ENCODE data around the gene TOPORS.

TOPORS gene

GRCh38 chr9:32572900-32573523 lies 20.6 kb upstream of the TOPORS start, which contains the start of gene NDUFB6:
NDUFB6 (minus strand) TSS chr9:32573159; CDS start chr9:32573060, 99 bp downstream.
- peaks cover 19% of the 10 kb centered on the region for H3K27me3 Mint-ChIP-seq (ENCODE audit: low read depth, poor library complexity)
- H3K36me3 Mint-ChIP-seq (ENCODE audit: low read depth): peaks cover 16% of the 10 kb centered on the region
- H3K27ac Mint-ChIP-seq: peak within 1 kb of the TSS; percentile 100
- H3K4me1 Mint-ChIP-seq: peaks cover 19% of the 10 kb centered on the region
- DNase-seq: peak; percentile 93
- H3K9me3 Mint-ChIP-seq: no peaks in the 10 kb centered on the region
- H3K4me3 Mint-ChIP-seq: peak within 1 kb of the TSS; percentile 100
- TF ChIP-seq CTCF (IDR thresholded peaks at IDR 0.05): no peak

GRCh38 chr9:32571969-32572899 lies 19.8 kb upstream of the TOPORS start:
- H3K9me3 Mint-ChIP-seq: no peaks in the 10 kb centered on the region
- DNase-seq: peak; percentile 59

GRCh38 chr9:32570262-32570661 lies 17.9 kb upstream of the TOPORS start:
- peaks cover 2% of the 10 kb centered on the region for H3K27me3 Mint-ChIP-seq (ENCODE audit: low read depth, poor library complexity)
- no peak for TF ChIP-seq CTCF (IDR thresholded peaks at IDR 0.05)
- H3K27ac Mint-ChIP-seq: no peak overlapping the region
- H3K36me3 Mint-ChIP-seq (ENCODE audit: low read depth): peaks cover 35% of the 10 kb centered on the region
- no peak for DNase-seq
- peaks cover 19% of the 10 kb centered on the region for H3K4me1 Mint-ChIP-seq
- H3K9me3 Mint-ChIP-seq: no peaks in the 10 kb centered on the region
- H3K4me3 Mint-ChIP-seq: no peak overlapping the region

More at GRCh38 chr9:32571969-32572899, 19.8 kb upstream of the TOPORS start:
- peak overlapping the region; percentile 100 for H3K4me3 Mint-ChIP-seq
- peaks cover 13% of the 10 kb centered on the region for H3K27me3 Mint-ChIP-seq (ENCODE audit: low read depth, poor library complexity)
- TF ChIP-seq CTCF (IDR thresholded peaks at IDR 0.05): peak; percentile 68
- peaks cover 19% of the 10 kb centered on the region for H3K4me1 Mint-ChIP-seq
- peak overlapping the region; percentile 100 for H3K27ac Mint-ChIP-seq
- H3K36me3 Mint-ChIP-seq (ENCODE audit: low read depth): peaks cover 24% of the 10 kb centered on the region

GRCh38 chr9:32566770-32567169 lies 14.4 kb upstream of the TOPORS start:
- no peak overlapping the region for H3K27ac Mint-ChIP-seq
- DNase-seq: no peak
- no peak for TF ChIP-seq CTCF (IDR thresholded peaks at IDR 0.05)
- H3K27me3 Mint-ChIP-seq (ENCODE audit: low read depth, poor library complexity): no peaks in the 10 kb centered on the region
- H3K9me3 Mint-ChIP-seq: no peaks in the 10 kb centered on the region
- peaks cover 44% of the 10 kb centered on the region for H3K36me3 Mint-ChIP-seq (ENCODE audit: low read depth)
- H3K4me3 Mint-ChIP-seq: no peak overlapping the region
- peaks cover 6% of the 10 kb centered on the region for H3K4me1 Mint-ChIP-seq

- H3K27ac Mint-ChIP-seq: no peak overlapping the region
- no peak for TF ChIP-seq CTCF (IDR thresholded peaks at IDR 0.05)
- no peak for DNase-seq
- no peaks in the 10 kb centered on the region for H3K9me3 Mint-ChIP-seq
- no peak overlapping the region for H3K4me3 Mint-ChIP-seq
- H3K27me3 Mint-ChIP-seq (ENCODE audit: low read depth, poor library complexity): no peaks in the 10 kb centered on the region
- H3K4me1 Mint-ChIP-seq: no peaks in the 10 kb centered on the region
- H3K36me3 Mint-ChIP-seq (ENCODE audit: low read depth): peaks cover 44% of the 10 kb centered on the region
These were observed 13.6 kb upstream of the TOPORS start for GRCh38 chr9:32565967-32566366.

All from nephron progenitor cell (in vitro differentiated cells).